Mucosa of rectum (tissue), 2 donors: ENCODE measurements around the gene PLCL1.
"Not testable (repeated sequence)": the region's sequence is repeated elsewhere in the genome, so short reads cannot be mapped to it uniquely, and the experiment has no call there.

Experiments
- H3K27ac ChIP-seq, 2 donors: one replicate each; pipeline ENCODE4 v1.7.0; 2013; ENCODE audit warnings: inconsistent platforms in 2 of 2, low read depth in 2 of 2, low read length in 2 of 2
- H3K27me3 ChIP-seq, 2 donors: one replicate each; pipeline ENCODE4 v1.7.0; 2013; ENCODE audit warnings: low read length in 2 of 2; ENCODE audit not compliant: control insufficient read depth in 2 of 2, insufficient read depth in 2 of 2
- H3K36me3 ChIP-seq, 2 donors: one replicate each; pipeline ENCODE4 v1.7.0; 2013; ENCODE audit warnings: low read length in 2 of 2; ENCODE audit not compliant: control insufficient read depth in 2 of 2, insufficient read depth in 2 of 2
- H3K4me1 ChIP-seq, 2 donors: one replicate each; pipeline ENCODE4 v1.7.0; 2013; ENCODE audit warnings: low read length in 2 of 2, mild to moderate bottlenecking in 1 of 2; ENCODE audit not compliant: control insufficient read depth in 2 of 2, insufficient read depth in 2 of 2
- H3K4me3 ChIP-seq, 2 donors: one replicate each; pipeline ENCODE4 v1.7.0; 2013; ENCODE audit warnings: low read length in 2 of 2
- H3K9ac ChIP-seq, 2 donors: one replicate each; pipeline ENCODE4 v1.7.0; 2013; ENCODE audit warnings: low read length in 2 of 2, low read depth in 1 of 2, mild to moderate bottlenecking in 1 of 2
- H3K9me3 ChIP-seq, 2 donors: one replicate each; pipeline ENCODE4 v1.7.0; 2013; ENCODE audit warnings: low read length in 2 of 2; ENCODE audit not compliant: control insufficient read depth in 2 of 2
- donor health status: healthy.
- donor health status: Normal muscosa, but diverticular disease.

The PLCL1 gene

GRCh38 chr2:197810016-197810415 is 5.6 kb downstream of the PLCL1 start:
- no peak overlapping the region for H3K9ac ChIP-seq
- H3K27me3 ChIP-seq, result peaks cover 7% of the 10 kb centered on the region in 2 donors
- no peaks in the 10 kb centered on the region for H3K4me1 ChIP-seq
- H3K4me3 ChIP-seq, result no peak overlapping the region
- no peaks in the 10 kb centered on the region for H3K36me3 ChIP-seq
- H3K9me3 ChIP-seq, result no peaks in the 10 kb centered on the region
- no peak overlapping the region for H3K27ac ChIP-seq

- Histone ChIP-seq H3K9me3 (no peaks in the 10 kb centered on the region), H3K27me3 (peaks cover 3 to 7% of the 10 kb centered on the region in 2 donors), H3K4me1 (no peaks in the 10 kb centered on the region), H3K4me3 (no peak overlapping the region), H3K27ac (no peak overlapping the region), H3K9ac (no peak overlapping the region), H3K36me3 (no peaks in the 10 kb centered on the region)
These were observed 6.1 kb downstream of the PLCL1 start for GRCh38 chr2:197810491-197810890.

- Histone ChIP-seq H3K27ac (no peak overlapping the region), H3K9ac (no peak overlapping the region)
These were observed 8.8 kb downstream of the PLCL1 start for GRCh38 chr2:197813093-197813787.

GRCh38 chr2:197814526-197814925 is 10.1 kb downstream of the PLCL1 start:
- H3K36me3 ChIP-seq, result no peaks in the 10 kb centered on the region
- H3K27me3 ChIP-seq, result no peaks in the 10 kb centered on the region
- no peaks in the 10 kb centered on the region for H3K4me1 ChIP-seq
- no peak overlapping the region for H3K4me3 ChIP-seq
- H3K9ac ChIP-seq, result no peak overlapping the region
- no peak overlapping the region for H3K27ac ChIP-seq
- no peaks in the 10 kb centered on the region for H3K9me3 ChIP-seq

More at GRCh38 chr2:197813093-197813787, 8.8 kb downstream of the PLCL1 start:
- Histone ChIP-seq H3K27me3 (peaks cover 0 to 3% of the 10 kb centered on the region in 2 donors), H3K4me3 (no peak overlapping the region), H3K36me3 (no peaks in the 10 kb centered on the region), H3K9me3 (no peaks in the 10 kb centered on the region), H3K4me1 (no peaks in the 10 kb centered on the region)

GRCh38 chr2:197821550-197822289 is 17.3 kb downstream of the PLCL1 start:
- H3K9me3 ChIP-seq, result no peaks in the 10 kb centered on the region
- H3K27ac ChIP-seq, result no peak overlapping the region
- no peaks in the 10 kb centered on the region for H3K27me3 ChIP-seq
- no peak overlapping the region for H3K9ac ChIP-seq
- H3K4me3 ChIP-seq, result no peak overlapping the region
- H3K36me3 ChIP-seq, result no peaks in the 10 kb centered on the region
- H3K4me1 ChIP-seq, result no peaks in the 10 kb centered on the region

- no peak overlapping the region for H3K27ac ChIP-seq
- no peaks in the 10 kb centered on the region for H3K36me3 ChIP-seq
- no peaks in the 10 kb centered on the region for H3K4me1 ChIP-seq
- no peaks in the 10 kb centered on the region for H3K9me3 ChIP-seq
- H3K27me3 ChIP-seq, result no peaks in the 10 kb centered on the region
- no peak overlapping the region for H3K4me3 ChIP-seq
- H3K9ac ChIP-seq, result no peak overlapping the region
These were observed 17.9 kb downstream of the PLCL1 start for GRCh38 chr2:197822333-197822732.

GRCh38 chr2:197827618-197828017 is 23.2 kb downstream of the PLCL1 start:
- Histone ChIP-seq H3K27me3 (no peaks in the 10 kb centered on the region), H3K4me3 (no peak overlapping the region), H3K27ac (no peak overlapping the region), H3K9ac (no peak overlapping the region), H3K36me3 (no peaks in the 10 kb centered on the region), H3K4me1 (no peaks in the 10 kb centered on the region), H3K9me3 (no peaks in the 10 kb centered on the region)

- H3K27ac ChIP-seq, result no peak overlapping the region
- H3K9me3 ChIP-seq, result no peaks in the 10 kb centered on the region
- H3K36me3 ChIP-seq, result no peaks in the 10 kb centered on the region
- H3K4me1 ChIP-seq, result no peaks in the 10 kb centered on the region
- H3K27me3 ChIP-seq, result no peaks in the 10 kb centered on the region
- H3K9ac ChIP-seq, result no peak overlapping the region
- H3K4me3 ChIP-seq, result no peak overlapping the region
These were observed 24.2 kb downstream of the PLCL1 start for GRCh38 chr2:197828464-197829135.

- not testable (repeated sequence) for H3K9ac ChIP-seq, H3K36me3 ChIP-seq, H3K27ac ChIP-seq, H3K4me3 ChIP-seq, H3K9me3 ChIP-seq, H3K27me3 ChIP-seq, H3K4me1 ChIP-seq
These were observed 30.4 kb downstream of the PLCL1 start for GRCh38 chr2:197834771-197835170.

- no peak overlapping the region for H3K27ac ChIP-seq
- H3K9ac ChIP-seq, result no peak overlapping the region
- no peaks in the 10 kb centered on the region for H3K27me3 ChIP-seq
- no peaks in the 10 kb centered on the region for H3K4me1 ChIP-seq
- no peak overlapping the region for H3K4me3 ChIP-seq
- no peaks in the 10 kb centered on the region for H3K36me3 ChIP-seq
- no peaks in the 10 kb centered on the region for H3K9me3 ChIP-seq
These were observed 30.9 kb downstream of the PLCL1 start for GRCh38 chr2:197835293-197835692.
